SKM-1 (cell line): ENCODE measurements around the gene TMEM92.
"Not testable (repeated sequence)": the region's sequence is repeated elsewhere in the genome, so short reads cannot be mapped to it uniquely, and the experiment has no call there.

Experiments used
- DNase-seq: peaks from one replicate; lab custom pipeline; 2025; ENCODE audit not compliant: unreplicated experiment; lab: John Stamatoyannopoulos, UW

Gene TMEM92

DNA sequence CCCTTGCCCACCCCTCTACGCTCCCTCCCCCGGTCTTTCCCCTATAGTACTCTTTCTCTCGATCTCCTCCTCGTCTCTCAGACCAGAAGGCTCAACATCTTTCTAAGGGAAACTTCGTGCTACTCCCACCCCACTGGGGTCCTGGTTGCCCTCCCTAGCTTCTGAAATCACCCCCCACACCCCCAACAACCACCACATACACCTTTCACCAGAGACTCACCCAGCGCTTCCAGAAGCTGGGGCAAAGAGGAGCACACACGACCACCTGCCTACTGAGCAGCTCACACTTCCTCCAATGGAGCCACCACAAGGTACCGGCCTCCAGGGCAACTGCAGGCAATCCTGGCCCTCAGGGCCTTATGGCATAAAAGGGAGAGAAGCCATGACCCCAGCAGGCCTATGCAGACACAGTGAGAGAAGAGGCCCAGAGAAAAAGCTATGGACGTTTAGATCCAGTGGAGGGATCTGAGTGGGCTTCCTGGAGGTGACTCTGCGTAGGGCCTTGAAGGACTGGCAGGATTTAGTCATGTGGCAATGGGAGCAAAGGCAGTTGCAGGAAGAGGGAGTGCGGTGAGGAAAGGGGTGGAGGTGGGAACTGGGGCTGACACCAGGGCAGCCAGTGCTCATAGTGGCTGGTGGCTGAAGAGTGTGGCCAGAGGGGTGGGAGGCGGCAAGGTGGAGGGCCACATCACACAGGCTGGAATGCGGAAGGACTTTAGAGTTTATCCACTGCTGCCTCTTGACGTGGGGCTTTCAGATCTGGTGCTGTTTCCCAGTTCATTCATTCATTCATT, 12.1 kb upstream of the TMEM92 start:
- no peak for DNase-seq

DNA sequence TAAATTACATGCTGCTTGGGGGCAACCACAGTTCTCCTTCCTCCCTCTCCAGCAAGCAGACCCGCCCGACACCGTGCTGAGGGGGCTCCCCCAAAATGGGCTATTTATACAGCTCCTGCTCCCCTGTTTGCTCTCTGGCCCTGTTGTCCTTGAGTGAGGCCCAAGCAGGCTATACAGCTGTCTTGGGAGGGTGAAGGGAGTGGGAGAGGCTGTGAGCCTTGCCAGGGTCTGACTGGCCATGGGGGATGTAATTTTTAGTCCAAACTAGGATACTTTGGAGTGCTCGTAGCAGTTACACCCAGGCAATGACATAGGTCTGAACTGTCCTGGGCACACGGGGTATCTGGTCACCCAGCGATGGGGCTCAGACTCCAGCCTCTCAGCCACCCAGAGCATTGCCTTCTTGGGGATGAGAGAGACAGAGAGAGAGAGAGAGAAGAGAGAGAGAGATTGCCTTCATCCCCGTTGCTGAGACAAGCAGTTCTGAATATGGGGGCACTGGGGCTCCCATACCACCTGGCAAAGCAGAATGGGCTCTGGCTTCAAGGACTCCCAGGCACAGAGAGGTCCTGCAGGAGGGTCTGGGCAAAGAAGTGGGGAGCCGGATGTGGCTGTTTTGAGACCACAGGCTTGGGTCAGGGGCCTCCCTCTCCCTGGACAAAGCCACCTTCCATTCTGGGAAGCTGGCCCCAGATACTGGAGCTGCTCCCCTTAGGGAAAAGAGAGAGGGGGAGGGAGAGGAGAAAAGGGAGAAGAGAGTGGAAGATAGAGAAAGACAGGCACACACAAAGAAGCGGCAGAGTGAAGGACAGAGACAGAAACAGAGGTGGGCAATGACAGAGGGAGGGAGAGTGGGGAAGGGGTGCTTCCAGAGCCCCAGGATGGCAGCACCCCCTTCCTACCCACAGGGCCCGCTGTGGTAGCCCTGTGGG, 10.7 kb upstream of the TMEM92 start:
- no peak for DNase-seq

DNA sequence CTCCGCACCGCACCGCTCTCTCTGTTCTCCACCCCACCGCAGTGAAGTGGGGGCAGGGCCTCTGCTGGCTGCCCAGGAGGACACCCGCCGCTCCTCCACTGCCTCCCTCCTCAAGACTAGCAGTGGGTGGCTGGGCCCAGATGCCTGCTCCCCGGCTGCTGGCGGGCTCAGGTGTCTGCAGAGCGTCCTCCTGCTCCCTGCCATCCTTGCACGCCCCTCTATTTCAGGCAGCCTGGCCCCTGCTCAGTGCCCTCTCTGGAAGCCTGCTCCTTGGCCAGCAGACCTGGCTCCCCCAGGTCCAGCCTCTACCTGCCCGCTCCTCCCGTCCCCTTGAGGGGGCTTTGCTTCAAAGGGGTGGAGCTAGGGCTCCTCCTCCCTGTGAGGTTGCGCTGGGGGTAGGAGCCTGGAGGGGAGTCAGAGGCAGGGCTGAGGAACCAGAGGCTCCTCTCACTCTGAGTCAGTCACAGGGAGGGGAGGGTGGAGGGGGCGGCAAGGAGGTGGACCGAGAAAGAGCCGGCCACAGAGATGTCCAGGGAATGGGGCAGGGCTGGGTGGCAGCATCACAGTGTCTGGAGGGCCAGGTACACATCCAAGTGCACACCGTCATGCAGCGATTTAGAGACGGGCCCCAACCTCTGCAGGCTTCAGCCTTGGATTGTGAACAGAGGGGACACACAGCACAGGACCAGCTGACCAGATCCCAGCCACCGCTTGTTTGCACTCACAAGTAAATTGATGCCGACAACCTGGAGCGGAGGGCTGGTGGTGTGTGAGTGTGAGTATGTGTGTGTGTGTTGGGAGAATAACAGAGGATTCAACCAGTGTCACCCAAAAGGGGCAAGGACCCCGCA, 9.8 kb upstream of the TMEM92 start:
- DNase-seq: no peak

DNA sequence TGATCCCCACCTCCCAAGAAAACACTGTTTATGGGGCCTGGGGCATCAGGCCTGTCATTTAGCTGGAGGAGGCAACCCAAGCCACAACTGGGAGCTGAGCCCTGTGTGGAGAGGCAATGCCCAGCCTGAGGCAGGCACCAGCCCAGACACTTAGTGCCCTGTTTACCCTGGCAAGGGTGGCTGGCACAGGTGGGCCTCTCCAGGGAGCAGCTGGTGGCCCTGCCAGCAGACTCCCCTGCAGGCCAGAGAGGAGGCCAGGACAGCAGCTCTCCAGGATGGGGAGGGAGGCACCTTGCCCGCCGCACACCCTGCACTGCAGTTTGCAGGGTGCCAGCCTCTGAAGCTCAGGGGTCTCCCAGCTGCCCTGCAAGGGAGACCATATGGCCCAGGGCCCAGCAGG, 9.1 kb upstream of the TMEM92 start:
- DNase-seq: no peak

DNA sequence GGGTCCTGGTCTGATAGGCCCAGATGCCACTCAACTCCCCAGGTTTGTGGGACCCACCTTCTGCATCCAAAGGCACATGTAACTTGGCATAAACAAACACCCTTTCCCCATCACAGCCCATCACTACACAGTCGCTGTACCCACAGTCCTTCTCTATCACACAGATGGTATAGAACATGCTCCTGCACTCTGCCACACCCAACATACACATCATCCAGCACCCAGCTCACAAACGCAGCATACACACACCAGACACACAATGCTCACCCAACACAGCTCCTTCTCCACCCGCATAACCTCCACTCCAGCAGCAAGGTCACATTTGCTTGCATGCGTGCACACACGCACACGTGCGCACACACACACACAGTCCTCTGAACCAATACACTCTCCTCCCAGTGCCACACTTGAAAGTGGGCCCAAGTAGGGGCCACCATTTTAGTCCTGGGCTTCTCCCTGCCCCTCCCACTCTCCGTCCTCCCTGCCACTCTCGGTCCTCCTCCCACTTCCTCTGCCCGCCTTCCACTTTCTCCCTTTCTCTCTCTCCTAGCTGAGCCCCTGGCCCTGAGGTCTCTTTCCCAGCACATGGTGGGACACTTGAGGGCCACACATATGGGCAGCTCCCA, 8.5 kb upstream of the TMEM92 start:
- no peak for DNase-seq

DNA sequence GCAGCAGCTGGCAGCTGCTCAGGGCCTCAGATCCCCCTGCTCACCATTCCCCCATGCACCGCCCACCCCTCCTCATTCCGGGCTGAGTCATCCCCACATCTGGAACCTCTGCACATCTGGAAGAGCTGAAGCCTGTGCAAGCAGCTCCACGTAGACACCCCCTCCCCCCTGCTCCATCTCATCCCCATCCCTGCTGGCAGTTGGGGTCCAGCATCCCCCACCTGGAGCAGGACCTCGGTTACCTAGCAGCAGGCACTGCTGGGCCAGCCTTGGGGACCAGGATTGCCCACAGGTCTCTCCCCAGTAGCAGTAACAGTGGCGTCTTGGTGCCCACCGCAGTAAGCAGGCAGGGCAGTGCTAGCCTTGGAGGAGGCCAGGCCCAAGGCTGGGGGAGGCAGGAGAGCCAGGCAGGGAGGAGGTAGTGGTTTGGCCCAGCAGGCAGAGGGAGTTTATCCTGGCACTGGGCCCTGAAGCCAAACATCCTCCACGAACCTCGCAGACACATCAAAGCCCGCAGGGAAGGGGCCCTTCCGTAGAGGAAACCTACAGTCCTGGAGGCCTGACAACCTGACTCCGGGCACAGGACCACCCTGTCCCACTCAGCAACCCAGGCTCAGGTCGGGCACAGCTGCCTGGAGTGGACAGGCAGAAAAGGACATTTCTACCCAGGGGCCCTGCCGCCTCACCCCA, 7.7 kb upstream of the TMEM92 start:
- no peak for DNase-seq

DNA sequence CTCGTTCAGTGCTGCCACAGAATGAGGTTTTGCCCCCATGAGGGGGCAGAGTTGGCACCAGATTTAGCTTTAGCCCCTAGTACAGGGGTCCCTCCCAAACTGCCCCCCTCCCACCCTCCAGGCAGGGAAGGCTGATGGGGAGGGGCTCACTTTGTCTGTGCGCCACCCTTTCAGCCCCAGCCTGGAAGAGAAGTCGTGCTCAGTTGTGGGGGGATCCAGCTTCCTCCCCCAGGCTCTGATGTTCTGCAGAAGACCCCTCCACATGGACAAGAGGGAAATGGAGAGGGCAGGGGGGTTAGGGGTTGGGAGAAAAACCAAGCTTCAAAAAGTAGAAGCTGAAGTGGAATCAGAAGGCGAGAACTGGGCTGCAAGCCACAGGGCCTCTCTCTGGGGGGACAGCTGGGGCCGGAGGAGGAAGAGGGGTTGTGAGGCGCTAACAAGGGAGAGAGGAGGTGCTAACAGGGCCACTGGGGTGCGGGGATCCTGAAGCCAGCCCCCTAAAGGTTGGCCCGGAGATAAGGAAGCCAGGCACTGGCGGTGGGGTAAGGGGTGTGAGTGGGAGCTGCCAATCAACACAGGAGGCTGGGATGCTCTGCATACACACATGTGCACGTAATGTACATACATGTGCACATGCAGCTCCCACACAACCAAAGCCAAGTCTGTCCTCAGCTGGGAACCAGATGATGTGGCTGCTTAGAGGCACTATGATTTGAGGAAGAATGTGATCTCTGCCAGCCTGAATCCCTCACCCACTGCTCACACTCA, 7.0 kb upstream of the TMEM92 start:
- no peak for DNase-seq

DNA sequence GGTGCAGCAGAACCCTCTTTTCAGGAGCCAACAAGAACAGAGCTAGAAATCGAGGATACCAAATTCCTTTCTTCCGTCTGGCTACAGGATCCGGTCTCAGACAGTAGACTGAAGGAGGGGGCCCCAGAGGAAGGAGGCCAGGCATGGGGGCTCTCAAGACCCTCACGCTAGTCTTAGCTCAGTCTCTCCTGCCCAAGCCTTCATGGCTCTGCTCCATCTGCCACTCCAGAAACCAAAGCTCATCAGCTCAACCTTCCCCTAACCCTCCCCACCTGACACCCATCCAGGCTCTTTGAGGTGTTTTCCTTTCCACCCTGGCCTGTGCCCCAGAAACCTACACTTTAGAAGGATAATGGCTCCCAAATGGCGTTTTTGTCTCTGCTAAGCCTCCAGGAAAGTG, 6.2 kb upstream of the TMEM92 start:
- DNase-seq: no peak

DNA sequence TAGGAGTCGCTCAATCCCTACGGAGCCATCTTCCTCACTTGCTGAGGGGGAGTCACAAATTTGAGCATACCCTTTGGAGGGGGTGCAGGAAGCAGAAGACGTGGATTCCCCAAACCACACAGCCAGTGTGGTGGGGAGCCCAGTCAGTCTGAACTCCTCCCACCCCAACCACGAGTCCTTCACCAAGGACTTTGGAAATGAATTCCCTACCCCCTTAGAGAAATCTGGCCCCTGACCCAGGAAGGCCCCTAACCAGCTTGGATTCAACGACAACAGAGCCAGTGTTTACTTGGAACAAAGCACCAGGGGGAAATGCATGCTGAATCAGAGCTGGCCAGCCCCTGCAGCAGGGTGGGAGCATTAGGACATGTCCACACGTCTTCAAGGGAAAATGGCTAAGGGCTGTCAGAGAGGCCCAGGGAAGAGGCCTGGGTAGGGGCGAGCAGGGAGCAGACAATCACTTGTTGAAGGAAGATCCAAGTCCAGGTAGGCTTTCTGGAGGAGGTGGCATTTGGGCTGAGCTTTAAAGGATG, 5.5 kb upstream of the TMEM92 start:
- no peak for DNase-seq

DNA sequence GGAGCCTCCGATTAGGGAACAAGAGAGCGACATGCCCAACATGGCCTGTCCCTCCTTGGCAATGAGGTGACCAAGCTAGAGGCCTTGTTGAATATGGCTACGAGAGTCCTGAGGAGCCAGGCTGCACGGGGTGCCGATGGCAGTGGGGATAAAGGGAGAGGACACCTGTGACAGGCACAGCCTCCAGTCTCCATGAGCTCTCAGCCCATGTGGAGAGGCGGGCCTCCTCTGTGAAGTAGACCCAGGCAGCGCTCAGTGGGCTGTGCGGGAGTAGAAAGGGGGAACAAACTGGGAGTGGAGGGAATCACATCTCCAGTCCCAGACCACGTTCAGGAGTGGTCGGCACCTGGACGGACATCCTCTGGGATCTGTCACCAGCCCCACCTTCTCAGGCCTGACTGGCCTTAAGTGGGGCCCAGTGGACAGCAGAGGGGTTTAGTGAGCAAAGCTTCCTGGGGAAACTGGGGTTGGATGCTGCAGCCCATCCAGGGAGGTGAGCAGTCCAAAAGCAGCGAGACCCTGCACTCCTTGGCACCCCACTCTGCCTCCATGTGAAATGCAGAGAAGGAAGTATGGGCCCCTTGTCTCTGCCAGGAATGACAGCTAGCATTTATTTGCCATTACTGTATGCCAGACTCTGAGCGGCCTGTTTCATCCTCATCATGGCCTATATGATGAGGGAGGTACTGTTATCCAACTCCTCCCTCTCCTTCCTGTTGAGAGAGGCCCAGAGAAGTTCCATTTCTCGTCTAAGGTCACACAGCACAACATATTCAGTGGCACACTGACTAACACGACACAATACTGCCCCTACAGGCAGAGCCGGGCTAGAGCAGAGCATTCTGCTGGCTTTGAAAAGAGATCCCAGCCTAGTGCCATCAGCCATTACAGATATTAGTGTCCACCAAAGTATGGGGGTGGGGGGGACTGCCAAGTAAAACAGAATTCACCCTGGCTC, 4.5 kb upstream of the TMEM92 start:
- DNase-seq: peak; percentile 62

DNA sequence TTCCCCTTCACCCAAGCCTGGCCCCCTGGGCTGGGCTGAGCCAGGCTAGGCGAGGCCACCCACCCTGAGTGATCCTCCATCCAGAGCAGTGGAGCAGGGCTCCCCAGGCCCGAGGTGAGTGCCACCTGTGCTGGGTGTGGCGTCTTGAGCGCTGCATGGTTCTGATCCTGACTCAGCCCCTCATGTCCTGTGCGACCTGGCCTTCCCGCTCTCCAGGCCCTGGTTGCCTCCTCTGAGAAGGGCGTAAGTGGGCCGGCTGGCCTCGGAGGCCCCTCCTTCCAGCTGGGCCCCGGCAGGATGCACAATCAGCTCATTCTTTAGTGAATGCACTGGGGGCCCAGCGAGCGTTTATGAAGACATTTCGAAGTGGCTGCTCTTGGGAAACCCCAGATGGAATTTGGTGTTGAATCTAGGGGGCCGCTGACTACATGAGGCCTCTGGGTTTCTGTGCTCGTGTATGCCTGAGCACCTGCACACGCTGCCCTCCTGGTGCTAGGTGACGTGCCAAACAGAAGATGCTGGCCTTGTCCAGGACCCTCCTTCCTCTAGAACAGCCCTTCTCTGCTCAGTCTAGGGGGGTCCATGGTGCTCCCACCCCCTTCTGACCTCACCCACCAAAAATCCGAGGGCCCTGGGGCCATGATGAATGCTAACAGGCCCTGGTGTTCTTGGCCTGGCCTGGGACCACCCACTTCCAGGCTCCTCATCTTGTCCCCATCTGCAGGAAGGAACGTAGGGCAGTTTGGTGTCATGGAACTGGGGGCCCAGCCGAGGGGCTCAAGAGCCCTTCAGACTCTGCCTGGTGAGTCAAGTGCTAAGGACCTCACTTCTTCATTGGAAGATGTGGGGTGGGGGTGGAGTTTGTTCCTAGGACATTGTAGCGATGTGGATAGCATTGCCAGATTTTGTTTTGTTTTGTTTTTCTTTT, 3.6 kb upstream of the TMEM92 start:
- DNase-seq: no peak

DNA sequence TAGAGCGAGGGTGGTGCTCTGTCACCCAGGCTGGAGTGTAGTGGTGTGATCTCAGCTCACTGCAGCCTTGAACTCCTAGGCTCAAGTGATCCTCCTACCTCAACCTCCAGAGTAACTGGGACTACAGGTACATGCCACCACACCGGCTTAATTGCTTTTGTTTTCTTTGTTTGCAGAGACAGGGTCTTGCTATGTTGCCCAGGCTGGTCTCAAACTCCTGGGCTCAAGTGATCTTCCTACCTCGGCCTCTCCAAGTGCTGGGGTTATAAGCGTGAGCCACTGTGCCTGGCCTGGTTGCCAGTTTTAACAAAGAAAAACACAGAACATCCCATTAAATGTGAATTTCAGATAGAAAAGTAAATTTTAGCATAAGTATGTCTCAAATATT, 2.9 kb upstream of the TMEM92 start:
- DNase-seq: not testable (repeated sequence)

DNA sequence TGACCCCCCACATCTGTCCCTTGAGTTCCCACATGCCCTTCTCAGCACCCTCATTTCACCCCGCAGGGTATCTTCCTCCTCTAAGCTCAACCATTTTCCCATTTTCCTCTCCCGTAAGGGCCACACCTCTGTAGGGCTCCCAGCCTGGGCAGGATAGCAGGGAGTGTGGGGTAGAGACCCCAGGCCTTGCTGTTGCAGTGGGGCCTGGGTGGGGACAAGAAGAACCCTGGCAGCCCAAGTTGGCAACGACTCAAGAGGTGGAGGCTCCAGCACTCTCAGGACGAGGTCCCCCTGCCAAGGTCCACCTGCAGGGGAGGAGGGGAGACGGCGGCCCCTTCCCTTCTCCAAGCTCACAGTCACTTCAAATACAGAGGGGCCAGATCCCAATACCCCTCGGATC, 2.0 kb upstream of the TMEM92 start:
- no peak for DNase-seq

DNA sequence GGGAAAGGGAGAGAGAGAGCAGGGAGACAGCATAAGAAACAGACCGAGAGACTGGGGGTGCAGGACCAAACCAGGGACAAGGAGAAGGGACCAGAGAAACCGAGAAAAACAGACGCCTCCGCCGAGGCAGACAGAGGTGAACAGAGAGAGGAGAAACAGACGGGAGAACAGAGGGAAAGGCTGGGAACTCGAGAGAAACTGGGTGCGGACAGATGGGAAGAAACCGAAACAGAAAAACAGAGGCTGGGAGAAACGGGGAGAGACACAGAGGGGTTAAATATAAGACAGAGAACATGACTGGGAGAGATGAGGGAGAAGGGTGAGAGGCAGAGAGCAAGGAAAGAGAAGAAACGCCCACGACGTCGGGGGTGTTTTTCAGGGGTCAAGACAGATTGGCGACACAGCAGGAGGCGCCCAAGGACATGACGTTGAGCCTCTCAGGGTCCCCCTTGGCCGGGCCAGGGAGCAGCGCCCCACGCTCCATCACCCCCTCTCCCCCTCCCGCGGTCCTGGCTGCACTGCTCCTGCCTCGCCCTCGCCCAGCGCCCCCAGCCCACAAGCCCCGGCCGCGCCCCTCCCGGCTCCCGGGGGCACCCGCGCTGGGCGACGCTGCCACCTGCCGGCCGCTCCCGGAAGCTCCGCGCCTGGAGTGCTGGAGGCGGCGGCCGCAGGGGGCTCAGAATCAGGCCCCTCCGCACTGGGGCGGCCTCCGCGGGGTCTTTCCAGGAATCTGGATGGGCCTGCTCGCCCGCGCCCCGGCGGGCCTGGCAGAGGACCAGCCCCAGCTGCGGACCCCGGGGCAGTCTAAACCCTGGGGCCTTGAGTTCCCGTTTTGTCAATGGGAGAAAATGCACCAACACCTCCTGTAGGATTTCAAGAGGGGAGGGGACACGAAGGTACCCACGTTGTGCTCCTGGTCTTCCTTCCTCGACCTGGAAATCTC, 1.3 kb upstream of the TMEM92 start:
- peak; percentile 15 for DNase-seq

DNA sequence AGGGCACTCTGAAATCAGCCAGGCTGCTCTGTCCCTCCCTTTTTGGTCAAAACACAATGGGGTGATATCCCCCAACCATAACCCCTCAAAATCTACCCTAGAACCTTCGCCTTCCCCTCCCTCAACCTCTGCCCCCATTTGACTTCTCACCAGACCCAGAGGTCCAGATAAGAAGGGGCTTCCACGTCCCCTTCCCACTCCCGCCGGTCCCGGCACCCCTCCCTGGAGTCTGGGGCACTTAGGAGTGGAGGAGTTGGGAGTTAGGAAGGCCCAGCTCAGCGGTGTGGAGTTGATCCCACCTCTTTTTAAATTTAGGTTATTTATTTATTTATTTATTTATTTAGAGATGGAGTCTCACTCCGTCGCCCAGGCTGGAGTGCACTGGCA, 619 bp upstream of the TMEM92 start:
- DNase-seq: no peak

DNA sequence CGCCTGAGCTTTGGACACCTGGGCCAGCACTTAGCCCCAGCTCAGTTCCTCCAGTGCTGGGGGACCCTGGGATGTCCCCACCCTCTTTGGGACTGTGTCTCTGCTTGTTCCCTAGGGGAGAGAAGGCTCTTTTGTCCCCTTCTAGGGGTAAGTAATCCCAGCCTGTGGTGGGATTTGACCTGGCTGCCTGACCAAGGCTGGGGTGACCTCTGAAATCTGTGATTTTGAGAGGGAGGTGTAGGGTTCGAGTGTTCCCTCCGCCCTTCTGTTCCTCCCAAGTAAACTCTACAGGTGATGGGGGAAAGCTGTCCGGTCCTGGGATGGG, 593 bp downstream of the TMEM92 start:
- no peak for DNase-seq
